GM19455 (cell line): ENCODE measurements around the gene PPFIA4.
"Not testable (repeated sequence)": the region's sequence is repeated elsewhere in the genome, so short reads cannot be mapped to it uniquely, and the experiment has no call there.

Experiments
- ATAC-seq: cut with Tn5 transposase; IDR thresholded peaks from one replicate; pipeline ENCODE4 v1.9.1; 2021; ENCODE audit not compliant: unreplicated experiment

PPFIA4 gene

DNA sequence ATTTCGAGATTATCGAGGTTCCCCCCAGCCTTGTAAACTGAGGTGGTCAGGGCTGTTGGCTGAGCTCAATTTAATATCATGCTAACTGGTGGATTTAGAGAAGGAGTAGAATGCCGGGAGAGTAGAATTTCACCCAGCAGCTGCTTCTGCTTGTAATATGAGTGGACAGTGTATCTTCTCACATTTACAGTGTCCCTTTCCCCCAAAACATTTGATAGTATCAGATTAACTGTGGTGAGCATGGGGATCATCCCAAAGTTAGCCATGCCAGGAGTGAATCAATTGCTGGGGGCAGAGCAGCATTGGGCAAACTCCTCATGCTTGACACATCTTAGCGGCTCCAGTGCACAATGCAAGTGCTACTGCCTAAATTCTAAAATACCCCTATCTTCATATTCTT, 9.2 kb upstream of the PPFIA4 start:
- ATAC-seq: no peak

DNA sequence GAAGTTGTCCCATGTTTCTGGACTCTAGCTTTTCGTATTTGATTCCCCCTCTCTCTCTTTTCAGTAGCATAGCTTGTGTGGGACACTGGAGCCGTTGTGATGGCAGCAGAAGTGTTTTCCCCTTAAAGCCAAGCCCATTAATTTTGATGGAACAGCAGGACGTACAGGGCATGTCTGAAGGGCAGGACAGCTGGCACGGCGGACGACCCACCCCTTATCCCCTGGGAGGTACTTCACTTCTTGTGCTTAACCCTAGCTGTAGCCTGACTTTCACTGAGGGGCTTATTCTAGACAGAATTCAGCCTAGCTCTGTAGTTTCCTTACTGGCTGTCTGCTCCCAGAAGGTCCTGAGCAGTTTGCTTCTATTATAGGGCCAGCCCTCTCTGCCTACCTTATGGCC, 8.6 kb upstream of the PPFIA4 start:
- ATAC-seq: no peak

DNA sequence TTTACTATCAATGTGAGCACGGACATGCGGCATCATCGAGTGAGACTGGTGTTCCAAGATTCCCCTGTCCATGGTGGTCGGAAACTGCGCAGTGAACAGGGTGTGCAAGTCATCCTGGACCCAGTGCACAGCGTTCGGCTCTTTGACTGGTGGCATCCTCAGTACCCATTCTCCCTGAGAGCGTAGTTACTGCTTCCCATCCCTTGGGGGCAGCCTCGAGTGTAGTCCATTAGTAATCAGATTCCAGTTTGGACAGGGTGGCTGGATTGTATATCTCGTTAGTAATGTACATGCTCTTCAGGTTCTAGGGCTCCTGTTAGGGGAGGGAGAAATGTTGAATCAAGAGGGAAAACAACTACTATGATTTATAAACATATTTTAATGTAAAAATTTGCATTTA, 3.4 kb upstream of the PPFIA4 start:
- not testable (repeated sequence) for ATAC-seq

- no peak for ATAC-seq
These were observed 633 bp upstream of the PPFIA4 start for GRCh38 chr1:203025686-203026030.

DNA sequence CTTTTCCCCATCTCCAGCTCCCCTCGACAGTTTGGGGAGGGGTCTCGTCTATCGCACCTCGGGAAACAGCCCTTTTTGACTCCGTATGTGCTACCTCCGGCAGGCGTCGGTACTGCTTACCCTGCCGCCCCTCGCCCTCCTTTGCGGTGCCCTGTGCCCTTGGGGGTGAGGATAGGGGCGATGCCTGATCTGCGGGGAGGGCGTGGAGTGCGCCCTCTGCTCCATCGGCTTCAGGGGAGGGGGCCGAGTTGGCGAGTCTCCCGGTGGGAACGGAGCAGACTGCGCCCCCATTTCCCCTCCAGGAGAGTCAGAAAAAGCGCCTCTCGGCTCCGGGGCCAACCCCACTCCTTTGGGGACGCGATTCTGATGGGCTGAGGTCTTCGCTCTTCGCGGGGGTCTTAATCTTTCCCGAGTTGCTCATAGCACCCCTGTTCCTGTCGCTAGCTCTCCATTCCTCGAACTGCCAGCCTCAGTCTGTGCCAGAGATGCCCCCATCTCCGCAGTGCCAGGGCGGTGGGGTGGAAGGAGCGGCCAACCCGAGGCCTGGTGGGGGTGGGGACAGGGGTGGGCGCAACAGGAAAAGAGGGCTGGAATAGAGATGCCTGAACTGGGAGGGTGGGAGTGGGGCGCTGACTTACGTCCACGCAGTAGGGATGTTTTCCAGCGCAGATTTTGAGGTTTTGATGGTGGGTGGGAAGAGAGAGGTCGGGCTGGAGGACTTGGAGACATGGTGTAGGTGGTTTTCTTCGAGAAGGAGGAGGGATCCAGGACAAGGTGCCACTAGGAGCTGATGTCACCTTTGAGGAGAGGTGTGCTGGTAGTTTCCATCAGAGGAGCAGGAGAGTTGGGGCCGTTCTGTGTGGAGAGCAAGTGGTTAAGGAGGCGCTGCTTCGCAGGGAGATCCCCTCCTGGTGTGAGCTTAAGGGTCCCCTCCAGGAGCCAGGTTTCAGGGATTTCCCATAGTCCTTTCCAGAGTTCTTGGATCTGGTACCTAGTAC, 674 bp downstream of the PPFIA4 start:
- no peak for ATAC-seq

- no peak for ATAC-seq
These were observed 1.9 kb downstream of the PPFIA4 start for GRCh38 chr1:203028067-203028783.

GRCh38 chr1:203028784-203029553, 2.7 kb downstream of the PPFIA4 start:
- no peak for ATAC-seq

DNA sequence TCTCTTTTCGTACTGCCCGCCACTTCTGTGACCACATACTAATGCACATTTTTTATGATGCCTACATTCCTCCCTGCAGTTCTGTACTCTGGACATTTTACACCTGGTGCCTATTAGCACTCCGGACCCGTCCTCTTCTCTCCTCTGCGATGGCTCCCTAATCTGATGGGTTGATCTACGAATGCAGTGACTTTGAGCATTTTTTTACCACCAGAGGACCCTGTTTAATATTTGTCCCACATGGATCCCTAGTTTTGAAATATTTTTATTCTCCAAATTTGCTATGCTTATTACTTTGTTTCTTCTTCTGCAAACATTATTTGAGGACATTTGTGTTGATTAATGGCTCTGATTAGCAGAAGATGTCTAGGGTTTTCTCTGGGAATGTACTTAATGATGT, 5.2 kb downstream of the PPFIA4 start:
- no peak for ATAC-seq

GRCh38 chr1:203033287-203033686, 7.0 kb downstream of the PPFIA4 start:
- ATAC-seq: no peak

- no peak for ATAC-seq
These were observed 7.6 kb downstream of the PPFIA4 start for GRCh38 chr1:203033917-203034316.

DNA sequence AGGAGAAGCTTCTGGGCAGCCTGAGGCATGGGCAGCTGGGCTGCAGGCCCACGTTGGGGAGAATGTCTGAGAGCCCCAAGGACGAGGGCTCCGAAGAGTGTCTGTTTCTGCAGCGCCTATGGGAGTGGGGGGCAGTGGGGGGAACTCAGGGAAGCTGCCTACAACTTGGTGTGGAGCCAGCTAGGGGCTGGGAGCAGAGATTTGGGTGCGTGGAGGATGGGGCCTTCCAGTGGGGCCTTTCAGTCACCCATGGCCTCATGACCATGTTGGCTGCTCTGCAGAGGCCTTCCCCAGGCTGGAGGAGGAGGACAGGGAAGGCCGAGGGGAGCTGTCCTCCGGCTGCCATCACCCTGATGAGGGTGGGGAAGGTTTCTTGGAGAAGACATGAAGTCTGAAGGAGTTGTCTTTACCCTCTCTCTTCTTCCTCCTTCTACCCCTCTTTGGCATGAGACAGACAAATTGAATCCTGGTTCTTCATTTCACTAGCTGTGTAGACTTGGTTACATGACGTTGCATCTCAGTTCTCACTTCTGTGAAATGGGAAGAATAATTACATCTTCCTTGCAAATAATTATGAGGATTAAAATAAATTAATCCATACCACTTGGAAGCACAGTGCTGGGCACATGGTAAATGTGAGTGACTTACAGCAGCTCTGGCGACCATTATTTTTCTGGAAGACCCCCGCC, 8.3 kb downstream of the PPFIA4 start:
- no peak for ATAC-seq

- no peak for ATAC-seq
These were observed 9.1 kb downstream of the PPFIA4 start for GRCh38 chr1:203035111-203036000.

GRCh38 chr1:203036135-203036534, 9.8 kb downstream of the PPFIA4 start:
- no peak for ATAC-seq

- no peak for ATAC-seq
These were observed 10.2 kb downstream of the PPFIA4 start for GRCh38 chr1:203036537-203036936.

DNA sequence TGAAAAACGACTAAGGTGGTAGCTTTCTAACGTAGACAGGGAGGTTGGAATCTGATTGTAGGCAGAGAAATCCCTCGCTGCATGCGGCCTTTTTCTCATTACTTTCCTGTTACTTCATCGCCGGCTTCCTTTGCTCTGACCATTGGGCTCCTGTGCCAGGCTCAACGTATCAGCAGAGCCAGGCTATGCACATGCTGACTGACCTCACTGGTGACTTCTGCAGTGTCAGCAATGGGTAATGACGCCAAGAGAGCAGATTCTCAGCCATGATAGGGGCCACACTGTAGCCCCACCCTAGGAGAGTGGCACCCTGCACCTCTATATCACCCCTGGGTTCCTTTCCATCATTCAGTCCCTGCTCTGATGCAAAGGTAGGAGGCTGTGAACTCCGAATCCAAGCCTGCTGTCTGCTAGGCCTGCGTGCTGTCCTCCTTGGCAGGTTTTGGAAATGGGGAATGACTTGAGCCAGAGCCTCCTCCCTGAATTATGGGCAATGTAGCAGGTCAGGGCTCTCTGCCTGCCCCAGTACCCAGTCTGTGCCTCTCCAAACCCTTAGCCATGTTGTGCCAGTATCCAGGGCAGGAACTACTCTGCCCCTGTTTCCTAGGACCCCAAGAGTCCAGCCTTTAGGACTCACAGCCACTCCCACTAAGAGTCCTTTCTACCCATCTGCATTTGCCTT, 11.4 kb downstream of the PPFIA4 start:
- ATAC-seq: no peak

DNA sequence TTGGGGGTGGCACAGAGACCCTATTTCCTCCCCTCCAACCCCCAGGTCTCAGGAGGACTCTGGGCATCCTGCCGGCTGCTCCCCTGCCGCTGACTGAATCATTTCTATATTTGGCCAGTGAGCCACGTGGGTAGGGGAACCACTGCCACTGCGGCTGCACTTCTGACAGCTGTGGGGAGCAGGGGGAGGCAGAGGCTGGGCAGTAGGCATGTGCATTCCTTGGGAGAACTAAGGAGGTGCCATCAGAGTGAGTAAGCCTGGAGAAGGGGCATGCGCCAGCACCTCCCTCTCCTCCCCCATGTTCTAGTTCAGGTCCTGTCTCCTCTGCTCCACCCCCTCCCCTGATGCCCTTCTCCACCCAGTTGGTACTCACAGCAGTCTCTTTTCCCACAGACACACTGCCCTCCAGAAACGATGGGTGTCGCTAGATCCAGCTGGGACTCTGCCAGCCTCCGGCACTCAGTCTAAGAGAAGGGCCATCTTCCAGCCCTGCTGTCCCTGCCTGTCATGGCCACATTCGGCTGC, 12.0 kb downstream of the PPFIA4 start:
- no peak for ATAC-seq

DNA sequence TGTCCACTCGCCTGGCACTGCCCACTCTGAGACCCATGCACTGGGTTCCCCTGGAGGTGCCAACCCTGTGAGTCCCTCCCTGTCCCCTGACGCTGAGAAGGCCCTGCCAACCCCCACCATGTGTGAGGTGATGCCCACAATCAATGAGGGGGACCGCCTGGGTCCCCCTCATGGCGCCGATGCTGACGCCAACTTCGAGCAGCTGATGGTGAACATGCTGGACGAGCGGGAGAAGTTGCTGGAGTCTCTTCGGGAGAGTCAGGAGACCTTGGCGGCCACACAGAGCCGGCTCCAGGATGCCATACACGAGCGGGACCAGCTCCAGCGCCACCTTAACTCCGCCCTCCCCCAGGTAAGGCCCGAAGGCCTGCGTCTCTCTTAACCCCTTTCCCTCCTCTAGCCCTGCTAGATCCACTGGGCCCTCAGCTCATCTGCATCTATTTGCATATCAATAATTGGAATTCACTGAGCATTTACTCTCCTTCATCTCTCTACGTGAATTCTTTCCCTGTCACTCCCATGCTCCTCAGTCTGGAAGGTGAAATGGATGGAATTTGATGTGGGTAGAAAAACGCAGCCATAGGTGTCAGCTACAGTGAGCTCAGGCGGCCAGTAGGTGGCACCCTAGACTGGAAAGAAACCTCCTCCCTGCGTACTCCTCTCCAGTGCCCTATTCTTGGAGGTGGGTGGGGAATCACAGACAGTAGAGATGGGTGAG, 12.8 kb downstream of the PPFIA4 start:
- ATAC-seq: no peak
